ENCODE data around the gene PHLDA3. TPM values are rescaled to one million over a fixed set of nuclear protein-coding genes. Genes with fewer than 3 reads are reported as not detected.
A peak's percentile ranks its signal among the peaks of the same experiment; 100 is the strongest.
"Not testable (repeated sequence)": the region's sequence is repeated elsewhere in the genome, so short reads cannot be mapped to it uniquely, and the experiment has no call there.

Gene PHLDA3
- total RNA-seq, 1 donor from 2014 or later, result 1.9 TPM

DNA sequence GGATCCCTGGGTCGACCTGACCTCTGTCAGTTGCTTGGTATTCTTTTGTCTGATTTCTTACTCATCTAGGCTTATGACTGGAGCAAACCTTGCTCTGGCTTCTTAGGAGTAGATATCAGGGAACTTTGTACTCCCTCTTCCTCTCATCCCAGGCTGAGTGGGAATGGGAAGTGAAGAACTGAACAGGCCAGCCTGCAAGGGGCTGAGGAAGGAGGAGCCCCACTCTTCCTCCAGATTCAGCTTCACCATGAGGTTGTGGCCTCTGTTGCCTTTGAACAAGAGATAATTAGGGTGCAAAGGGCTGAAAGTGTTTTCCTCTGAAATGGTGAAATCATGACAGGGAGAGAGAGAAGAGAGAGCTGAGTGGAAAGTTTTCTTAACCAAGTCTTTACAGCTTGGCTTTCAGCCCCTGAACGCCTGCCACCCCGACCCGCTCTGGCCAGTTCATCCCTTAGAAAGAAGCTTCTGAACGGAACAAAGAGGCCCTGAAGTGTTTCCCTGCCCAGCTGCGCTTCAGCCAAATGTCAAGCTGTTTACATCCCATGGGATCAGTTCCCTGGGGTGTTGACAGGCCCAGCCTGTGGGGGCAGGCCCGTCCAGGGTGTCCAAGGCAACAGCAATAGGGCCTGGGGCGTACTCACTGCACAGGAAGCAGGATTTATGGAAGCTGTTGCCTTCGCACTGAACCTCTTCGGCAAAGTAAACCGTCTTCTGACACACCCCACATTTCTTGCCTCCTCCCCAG, 26.7 kb upstream of the PHLDA3 start:
- peak overlapping the region; percentile 76 for H3K27ac Mint-ChIP-seq
- peaks cover 10% of the 10 kb centered on the region for H3K27me3 Mint-ChIP-seq (ENCODE audit: insufficient read depth, low read depth)
- H3K4me3 ChIP-seq, result no peak overlapping the region
- H3K9me3 Mint-ChIP-seq, result peaks cover 4% of the 10 kb centered on the region
- no peaks in the 10 kb centered on the region for H3K36me3 ChIP-seq
- no peaks in the 10 kb centered on the region for H4K20me1 ChIP-seq (ENCODE audit: low read depth)
- H3K27ac ChIP-seq, result peak overlapping the region; percentile 59
- no peaks in the 10 kb centered on the region for H3K9me3 ChIP-seq (ENCODE audit: low read depth)
- peak overlapping the region; percentile 44 for H3K4me2 ChIP-seq
- H3K4me3 Mint-ChIP-seq, result no peak overlapping the region
- H3K36me3 Mint-ChIP-seq, result peaks cover 4% of the 10 kb centered on the region
- TF ChIP-seq EZH2 (IDR thresholded peaks at IDR 0.05) (no peak), EZH2phosphoT487 (IDR thresholded peaks at IDR 0.05) (no peak)
- TF ChIP-seq, protein P1, sequence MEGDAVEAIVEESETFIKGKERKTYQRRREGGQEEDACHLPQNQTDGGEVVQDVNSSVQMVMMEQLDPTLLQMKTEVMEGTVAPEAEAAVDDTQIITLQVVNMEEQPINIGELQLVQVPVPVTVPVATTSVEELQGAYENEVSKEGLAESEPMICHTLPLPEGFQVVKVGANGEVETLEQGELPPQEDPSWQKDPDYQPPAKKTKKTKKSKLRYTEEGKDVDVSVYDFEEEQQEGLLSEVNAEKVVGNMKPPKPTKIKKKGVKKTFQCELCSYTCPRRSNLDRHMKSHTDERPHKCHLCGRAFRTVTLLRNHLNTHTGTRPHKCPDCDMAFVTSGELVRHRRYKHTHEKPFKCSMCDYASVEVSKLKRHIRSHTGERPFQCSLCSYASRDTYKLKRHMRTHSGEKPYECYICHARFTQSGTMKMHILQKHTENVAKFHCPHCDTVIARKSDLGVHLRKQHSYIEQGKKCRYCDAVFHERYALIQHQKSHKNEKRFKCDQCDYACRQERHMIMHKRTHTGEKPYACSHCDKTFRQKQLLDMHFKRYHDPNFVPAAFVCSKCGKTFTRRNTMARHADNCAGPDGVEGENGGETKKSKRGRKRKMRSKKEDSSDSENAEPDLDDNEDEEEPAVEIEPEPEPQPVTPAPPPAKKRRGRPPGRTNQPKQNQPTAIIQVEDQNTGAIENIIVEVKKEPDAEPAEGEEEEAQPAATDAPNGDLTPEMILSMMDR (IDR thresholded peaks at IDR 0.05), result no peak
- no peaks in the 10 kb centered on the region for H3K27me3 ChIP-seq
- no peak overlapping the region for H3K9ac ChIP-seq
- H3K79me2 ChIP-seq (ENCODE audit: low read depth), result no peaks in the 10 kb centered on the region
- peaks cover 40% of the 10 kb centered on the region for H3K4me1 Mint-ChIP-seq
- H3K4me1 ChIP-seq, result peaks cover 28% of the 10 kb centered on the region
- peak overlapping the region; percentile 63 for H2AFZ ChIP-seq (replicated peaks)
- DNase-seq (ENCODE audit: low spot score), result peak; percentile 35
- peaks cover 20% of the 10 kb centered on the region for H3F3A ChIP-seq (ENCODE audit: low read depth)

- DNase-seq (ENCODE audit: low spot score), result peak; percentile 48
- Histone ChIP-seq H3K4me1 (peaks cover 19% of the 10 kb centered on the region), H3F3A (ENCODE audit: low read depth) (peaks cover 9% of the 10 kb centered on the region), H3K27me3 (no peaks in the 10 kb centered on the region), H3K36me3 (no peaks in the 10 kb centered on the region), H3K4me2 (peak overlapping the region; percentile 58), H4K20me1 (ENCODE audit: low read depth) (no peaks in the 10 kb centered on the region), H3K9me3 (ENCODE audit: low read depth) (no peaks in the 10 kb centered on the region), H3K9ac (no peak overlapping the region), H3K27ac (peak overlapping the region; percentile 76), H3K79me2 (ENCODE audit: low read depth) (no peaks in the 10 kb centered on the region), H3K4me3 (no peak overlapping the region), H2AFZ (replicated peaks) (peak overlapping the region; percentile 84)
- Mint-ChIP-seq H3K27me3 (ENCODE audit: insufficient read depth, low read depth) (peaks cover 8% of the 10 kb centered on the region), H3K9me3 (peaks cover 4% of the 10 kb centered on the region), H3K4me1 (peaks cover 29% of the 10 kb centered on the region), H3K4me3 (no peak overlapping the region), H3K36me3 (peaks cover 4% of the 10 kb centered on the region), H3K27ac (peak overlapping the region; percentile 78)
- TF ChIP-seq EZH2 (IDR thresholded peaks at IDR 0.05), result no peak
- no peak for TF ChIP-seq EZH2phosphoT487 (IDR thresholded peaks at IDR 0.05)
- TF ChIP-seq, protein P1 (IDR thresholded peaks at IDR 0.05), result no peak
Observed at GRCh38 chr1:201493757-201494617, 25.0 kb upstream of the PHLDA3 start.

DNA sequence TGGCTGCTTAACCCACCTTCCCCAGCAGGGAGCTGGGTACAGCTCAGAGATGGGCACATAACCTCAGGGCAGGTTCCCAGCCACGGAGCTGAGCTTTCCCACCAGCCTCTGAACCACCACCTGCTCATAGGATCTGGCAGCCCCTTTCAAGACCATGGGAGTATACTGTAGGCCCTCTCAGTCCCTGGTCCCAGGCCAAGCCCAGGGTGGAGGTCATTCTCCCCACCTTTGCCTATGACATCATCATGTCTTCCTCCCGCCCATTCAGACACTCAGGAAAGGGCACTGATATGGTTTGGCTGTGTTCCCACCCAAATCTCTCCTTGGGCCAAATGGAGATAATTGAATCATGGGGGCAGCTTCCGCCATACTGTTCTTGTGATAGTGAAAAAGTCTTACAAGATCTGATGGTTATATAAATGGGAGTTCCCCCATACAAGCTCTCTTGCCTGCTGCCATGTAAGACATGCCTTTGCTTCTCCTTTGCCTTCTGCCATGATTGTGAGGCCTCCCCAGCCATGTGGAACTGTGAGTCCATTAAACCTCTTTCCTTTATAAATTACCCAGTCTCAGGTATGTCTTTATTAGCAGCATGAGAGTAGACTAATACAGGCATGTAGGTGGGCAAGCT, 24.2 kb upstream of the PHLDA3 start:
- H3K27ac Mint-ChIP-seq; H3K27me3 ChIP-seq; H3K9me3 ChIP-seq (ENCODE audit: low read depth); H4K20me1 ChIP-seq (ENCODE audit: low read depth); H3K79me2 ChIP-seq (ENCODE audit: low read depth); H3K4me2 ChIP-seq; H3K36me3 ChIP-seq; H3K9ac ChIP-seq; H3K27ac ChIP-seq; H3K4me3 Mint-ChIP-seq; DNase-seq (ENCODE audit: low spot score); H3K4me3 ChIP-seq; H3K27me3 Mint-ChIP-seq (ENCODE audit: insufficient read depth, low read depth); H2AFZ ChIP-seq (replicated peaks); H3K9me3 Mint-ChIP-seq; H3F3A ChIP-seq (ENCODE audit: low read depth); H3K36me3 Mint-ChIP-seq: not testable (repeated sequence)
- H3K4me1 Mint-ChIP-seq, result peaks cover 29% of the 10 kb centered on the region
- H3K4me1 ChIP-seq, result peaks cover 19% of the 10 kb centered on the region

All from neural progenitor cell (in vitro differentiated cells).